Kasumi-1 (cell line): ENCODE results near the gene TUBG2.
"Not testable (repeated sequence)": the region's sequence is repeated elsewhere in the genome, so short reads cannot be mapped to it uniquely, and the experiment has no call there.

Experiments used
- DNase-seq, 2 experiments: peaks; one replicate each; lab custom pipeline; 2025; lab: John Stamatoyannopoulos, UW

The TUBG2 gene

GRCh38 chr17:42655528-42655927 lies 3.6 kb upstream of the TUBG2 start:
- DNase-seq, result no peak

GRCh38 chr17:42657824-42658588 lies 1.1 kb upstream of the TUBG2 start:
- no peak for DNase-seq

- not testable (repeated sequence) for DNase-seq
Measured at GRCh38 chr17:42659932-42660274, 819 bp downstream of the TUBG2 start.

- DNase-seq, result no peak
Measured at GRCh38 chr17:42660692-42661345, 1.7 kb downstream of the TUBG2 start.

GRCh38 chr17:42665581-42666001 lies 6.5 kb downstream of the TUBG2 start:
- no peak for DNase-seq

- not testable (repeated sequence) for DNase-seq
Measured at GRCh38 chr17:42666126-42666525, 7.0 kb downstream of the TUBG2 start.

- DNase-seq, result no peak
Measured at GRCh38 chr17:42667088-42667951, 8.2 kb downstream of the TUBG2 start.

- DNase-seq, result no peak
Measured at GRCh38 chr17:42669705-42669976, 10.6 kb downstream of the TUBG2 start.

GRCh38 chr17:42669977-42670788 lies 11.1 kb downstream of the TUBG2 start:
- DNase-seq, result no peak

- DNase-seq, result no peak
Measured at GRCh38 chr17:42670789-42671657, 11.9 kb downstream of the TUBG2 start.

GRCh38 chr17:42672038-42672437 lies 13.0 kb downstream of the TUBG2 start:
- DNase-seq, result no peak

GRCh38 chr17:42673266-42673884 lies 14.3 kb downstream of the TUBG2 start:
- DNase-seq, result no peak

GRCh38 chr17:42673885-42674754 lies 15.0 kb downstream of the TUBG2 start:
- peak; percentile 32 to 55 for DNase-seq

- DNase-seq, result no peak
Measured at GRCh38 chr17:42674755-42675347, 15.8 kb downstream of the TUBG2 start.

GRCh38 chr17:42675348-42675964 lies 16.4 kb downstream of the TUBG2 start:
- no peak for DNase-seq

GRCh38 chr17:42675965-42676423 lies 16.9 kb downstream of the TUBG2 start:
- no peak for DNase-seq

GRCh38 chr17:42676424-42677011 lies 17.4 kb downstream of the TUBG2 start, which contains the start of gene PLEKHH3:
TSS of gene PLEKHH3 (minus strand) at chr17:42676994. CDS start at chr17:42676563, 431 bp downstream.
- DNase-seq, result no peak
